K562 (cell line): Measurements from ENCODE around the gene KMT2C. TPM values are rescaled to one million over a fixed set of nuclear protein-coding genes. Genes with fewer than 3 reads are reported as not detected.
A peak's percentile ranks its signal among the peaks of the same experiment; 100 is the strongest.

Experiments used
- BACH1 ChIP-seq: fragments of 200-800 bp; sonication (Bioruptor generic); IDR thresholded peaks from 2 replicates; pipeline ENCODE4 v1.6.1; 2016; ENCODE audit warnings: missing genetic modification characterization, missing compliant biosample characterization
- CHD4 ChIP-seq: fragments of 200-600 bp; sonication (generic); IDR thresholded peaks from 3 replicates; pipeline ENCODE4 v1.6.1; 2012; ENCODE audit warnings: low read depth, mild to moderate bottlenecking, mixed read lengths, low read length, inconsistent platforms; ENCODE audit not compliant: insufficient read depth, insufficient replicate concordance, poor library complexity, severe bottlenecking
- EHMT2 ChIP-seq: fragments of 450-650 bp; IDR thresholded peaks from 2 replicates; pipeline ENCODE4 v1.6.1; 2018; ENCODE audit warnings: antibody characterized with exemption
- MIER1 ChIP-seq: fragments of 450-650 bp; IDR thresholded peaks from 2 replicates; pipeline ENCODE4 v1.6.1; 2016; ENCODE audit warnings: antibody characterized with exemption, mild to moderate bottlenecking, low read depth
- MXD1 ChIP-seq: fragments of 250-450 bp; sonication (Bioruptor Pico); IDR thresholded peaks from 2 replicates; pipeline ENCODE4 v1.8.0; 2021; ENCODE audit warnings: borderline replicate concordance, mild to moderate bottlenecking, moderate library complexity; ENCODE audit not compliant: poor library complexity, severe bottlenecking
- MYC ChIP-seq, 2 experiments: fragments of 250-450 bp in 1 of 2; sonication (Bioruptor Pico) in 1 of 2; IDR thresholded peaks; 2 replicates each; pipeline versions ENCODE4 v1.5.1 to v1.6.1; 2012 to 2021; ENCODE audit warnings: low read depth in 2 of 2, borderline replicate concordance in 1 of 2, improper control_type of control experiment in 1 of 2, low read length in 1 of 2, mild to moderate bottlenecking in 1 of 2, moderate library complexity in 1 of 2
- RBM14 ChIP-seq: fragments of 200-400 bp; formaldehyde crosslinking; IDR thresholded peaks from 2 replicates; pipeline ENCODE4 v1.6.1; 2018; ENCODE audit warnings: low read depth, mild to moderate bottlenecking, low read length, moderate library complexity, borderline replicate concordance; ENCODE audit not compliant: insufficient read depth
- USF1 ChIP-seq: sonication (generic); formaldehyde crosslinking; IDR thresholded peaks from 2 replicates; pipeline ENCODE4 v1.9.0; 2022; ENCODE audit warnings: mild to moderate bottlenecking, missing genetic modification reagents
- ZNF318 ChIP-seq, 2 experiments: fragments of 450-650 bp; IDR thresholded peaks; 2 replicates each; pipeline ENCODE4 v1.6.1; 2016; ENCODE audit warnings: mild to moderate bottlenecking in 2 of 2, borderline replicate concordance in 1 of 2, low read depth in 1 of 2, moderate library complexity in 1 of 2
- ZNF586 ChIP-seq: fragments of 450-650 bp; formaldehyde crosslinking; conservative IDR thresholded peaks from 2 replicates; pipeline ENCODE4 v1.4.0; 2020; ENCODE audit warnings: mild to moderate bottlenecking, moderate library complexity
- polyA plus RNA-seq, 8 experiments: library from polyadenylated mRNA; depleted of rRNA in 4 of 8; stranded (reverse) in 5 of 8; unstranded in 3 of 8; fragments of >200 nt; fragmentation: Nextera tagmentation in 2 of 8; fragmentation: Illumina TruSeq in 1 of 8; extraction: Ambion mirVana in 2 of 8; extraction: Trizol in 1 of 8; gene quantifications; 2 replicates each; pipeline versions ENCODE4 v1.2.1 to v1.2.3, GENCODE V29; 2011 to 2014; ENCODE audit warnings: inconsistent platforms in 1 of 8, missing spikeins in 1 of 8
- total RNA-seq, 7 experiments: library from RNA; depleted of rRNA in 6 of 7; stranded (reverse); fragments of >200 nt in 6 of 7; fragmentation: Illumina TruSeq in 2 of 7; extraction: Trizol in 2 of 7; gene quantifications; 2 replicates each; pipeline versions ENCODE4 v1.2.1 to v1.2.3, GENCODE V29; 2011 to 2021; ENCODE audit warnings: low replicate concordance in 1 of 7
- TF ChIP-seq, protein P1 (sequence below): sonication (generic); formaldehyde crosslinking; IDR thresholded peaks from 2 replicates; pipeline ENCODE4 v1.8.0; 2022; ENCODE audit warnings: missing genetic modification reagents, mild to moderate bottlenecking, borderline replicate concordance
- TF ChIP-seq, protein P2 (sequence below): fragments of 450-650 bp; formaldehyde crosslinking; IDR thresholded peaks from 2 replicates; pipeline ENCODE4 v1.4.0; 2022; ENCODE audit warnings: missing genetic modification characterization

The KMT2C gene
- total and polyA plus RNA-seq, 9 of the 15 experiments (the other 6 are each of a cell fraction or from before 2014, with no cell fraction given), result 4.9 to 67.8 (median 27.1) TPM

- no peak for TF ChIP-seq MXD1 (CRISPR knock-in tag)
- TF ChIP-seq, protein P1, sequence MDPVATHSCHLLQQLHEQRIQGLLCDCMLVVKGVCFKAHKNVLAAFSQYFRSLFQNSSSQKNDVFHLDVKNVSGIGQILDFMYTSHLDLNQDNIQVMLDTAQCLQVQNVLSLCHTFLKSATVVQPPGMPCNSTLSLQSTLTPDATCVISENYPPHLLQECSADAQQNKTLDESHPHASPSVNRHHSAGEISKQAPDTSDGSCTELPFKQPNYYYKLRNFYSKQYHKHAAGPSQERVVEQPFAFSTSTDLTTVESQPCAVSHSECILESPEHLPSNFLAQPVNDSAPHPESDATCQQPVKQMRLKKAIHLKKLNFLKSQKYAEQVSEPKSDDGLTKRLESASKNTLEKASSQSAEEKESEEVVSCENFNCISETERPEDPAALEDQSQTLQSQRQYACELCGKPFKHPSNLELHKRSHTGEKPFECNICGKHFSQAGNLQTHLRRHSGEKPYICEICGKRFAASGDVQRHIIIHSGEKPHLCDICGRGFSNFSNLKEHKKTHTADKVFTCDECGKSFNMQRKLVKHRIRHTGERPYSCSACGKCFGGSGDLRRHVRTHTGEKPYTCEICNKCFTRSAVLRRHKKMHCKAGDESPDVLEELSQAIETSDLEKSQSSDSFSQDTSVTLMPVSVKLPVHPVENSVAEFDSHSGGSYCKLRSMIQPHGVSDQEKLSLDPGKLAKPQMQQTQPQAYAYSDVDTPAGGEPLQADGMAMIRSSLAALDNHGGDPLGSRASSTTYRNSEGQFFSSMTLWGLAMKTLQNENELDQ, result no peak
- peak; percentile 65 for TF ChIP-seq MYC (IDR thresholded peaks at IDR 0.05; ENCODE audit: low read depth, low read length)
- no peak for TF ChIP-seq MYC (CRISPR knock-in tag; IDR thresholded peaks at IDR 0.05; ENCODE audit: borderline replicate concordance, low read depth)
- no peak for TF ChIP-seq ZNF318 (IDR thresholded peaks at IDR 0.05; ENCODE audit: borderline replicate concordance in 1 of 2, low read depth in 1 of 2)
- TF ChIP-seq, protein P2, sequence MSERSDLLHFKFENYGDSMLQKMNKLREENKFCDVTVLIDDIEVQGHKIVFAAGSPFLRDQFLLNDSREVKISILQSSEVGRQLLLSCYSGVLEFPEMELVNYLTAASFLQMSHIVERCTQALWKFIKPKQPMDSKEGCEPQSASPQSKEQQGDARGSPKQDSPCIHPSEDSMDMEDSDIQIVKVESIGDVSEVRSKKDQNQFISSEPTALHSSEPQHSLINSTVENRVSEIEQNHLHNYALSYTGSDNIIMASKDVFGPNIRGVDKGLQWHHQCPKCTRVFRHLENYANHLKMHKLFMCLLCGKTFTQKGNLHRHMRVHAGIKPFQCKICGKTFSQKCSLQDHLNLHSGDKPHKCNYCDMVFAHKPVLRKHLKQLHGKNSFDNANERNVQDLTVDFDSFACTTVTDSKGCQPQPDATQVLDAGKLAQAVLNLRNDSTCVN (CRISPR knock-in tag), result no peak
- TF ChIP-seq CHD4, result no peak
- TF ChIP-seq ZNF586 (CRISPR knock-in tag), result no peak
- no peak for TF ChIP-seq BACH1 (tag)
- TF ChIP-seq RBM14, result no peak
- no peak for TF ChIP-seq EHMT2
- TF ChIP-seq MIER1, result no peak
- TF ChIP-seq USF1, result no peak
Observed at GRCh38 chr7:152459724-152460251, 24.0 kb upstream of the KMT2C start (continued).
